ENCODE measurements around the gene COL7A1.
A peak's percentile ranks its signal among the peaks of the same experiment; 100 is the strongest.

The COL7A1 gene

GRCh38 chr3:48595075-48595525, at the start of gene COL7A1:
Gene COL7A1, minus strand, starts transcription at chr3:48595329. Its CDS starts 170 bp downstream, at chr3:48595159.
- no peak for DNase-seq (ENCODE audit: low read depth in 1 of 2, low spot score in 1 of 2)

GRCh38 chr3:48642605-48643004, 47.5 kb upstream of the COL7A1 start:
- no peak for DNase-seq (ENCODE audit: low read depth in 1 of 2, low spot score in 1 of 2)

- no peak for DNase-seq (ENCODE audit: low read depth in 1 of 2, low spot score in 1 of 2)
Measured at GRCh38 chr3:48641396-48641795, 46.3 kb upstream of the COL7A1 start.

GRCh38 chr3:48639944-48640606, 44.9 kb upstream of the COL7A1 start:
- DNase-seq (ENCODE audit: low read depth in 1 of 2, low spot score in 1 of 2) = no peak

GRCh38 chr3:48637305-48637704, 42.2 kb upstream of the COL7A1 start:
- DNase-seq (ENCODE audit: low read depth in 1 of 2, low spot score in 1 of 2) = no peak

GRCh38 chr3:48636149-48636655, 41.1 kb upstream of the COL7A1 start:
- DNase-seq (ENCODE audit: low read depth in 1 of 2, low spot score in 1 of 2) = no peak

GRCh38 chr3:48635222-48636021, 40.3 kb upstream of the COL7A1 start, which contains the start of gene SLC26A6:
Gene SLC26A6, minus strand, starts transcription at chr3:48635461. Its CDS starts 68 bp downstream, at chr3:48635393.
- peak; percentile 85 to 92 for DNase-seq (ENCODE audit: low read depth in 1 of 2, low spot score in 1 of 2)

GRCh38 chr3:48634661-48635221, 39.6 kb upstream of the COL7A1 start:
- peak in 1 of 2 donors; percentile 44 for DNase-seq (ENCODE audit: low read depth in 1 of 2, low spot score in 1 of 2)

GRCh38 chr3:48633743-48634142, 38.6 kb upstream of the COL7A1 start:
- DNase-seq (ENCODE audit: low read depth in 1 of 2, low spot score in 1 of 2) = no peak

GRCh38 chr3:48633256-48633655, 38.1 kb upstream of the COL7A1 start:
- no peak for DNase-seq (ENCODE audit: low read depth in 1 of 2, low spot score in 1 of 2)

- DNase-seq (ENCODE audit: low read depth in 1 of 2, low spot score in 1 of 2) = no peak
Measured at GRCh38 chr3:48631516-48632448, 36.7 kb upstream of the COL7A1 start.

- DNase-seq (ENCODE audit: low read depth in 1 of 2, low spot score in 1 of 2) = no peak
Measured at GRCh38 chr3:48630833-48631232, 35.7 kb upstream of the COL7A1 start.

GRCh38 chr3:48630407-48630806, 35.3 kb upstream of the COL7A1 start:
- DNase-seq (ENCODE audit: low read depth in 1 of 2, low spot score in 1 of 2) = no peak

- DNase-seq (ENCODE audit: low read depth in 1 of 2, low spot score in 1 of 2) = no peak
Measured at GRCh38 chr3:48629894-48630293, 34.8 kb upstream of the COL7A1 start.

GRCh38 chr3:48628277-48629017, 33.3 kb upstream of the COL7A1 start:
- DNase-seq (ENCODE audit: low read depth in 1 of 2, low spot score in 1 of 2) = no peak

- no peak for DNase-seq (ENCODE audit: low read depth in 1 of 2, low spot score in 1 of 2)
Measured at GRCh38 chr3:48625600-48625999, 30.5 kb upstream of the COL7A1 start.

- no peak for DNase-seq (ENCODE audit: low read depth in 1 of 2, low spot score in 1 of 2)
Measured at GRCh38 chr3:48624767-48625166, 29.6 kb upstream of the COL7A1 start.

GRCh38 chr3:48623851-48624547, 28.9 kb upstream of the COL7A1 start:
- DNase-seq (ENCODE audit: low read depth in 1 of 2, low spot score in 1 of 2) = no peak

- DNase-seq (ENCODE audit: low read depth in 1 of 2, low spot score in 1 of 2) = no peak
Measured at GRCh38 chr3:48621461-48621869, 26.3 kb upstream of the COL7A1 start, which contains the start of gene TMEM89. Gene TMEM89, minus strand, starts transcription at chr3:48621769. Its CDS starts 13 bp downstream, at chr3:48621756.
